ENCODE results near the gene PYCARD. TPM values are rescaled to one million over a fixed set of nuclear protein-coding genes. Genes with fewer than 3 reads are reported as not detected.
A peak's percentile ranks its signal among the peaks of the same experiment; 100 is the strongest.

The PYCARD gene
- total and polyA plus RNA-seq, 9 of the 15 experiments (the other 6 are each of a cell fraction or from before 2014, with no cell fraction given), result 1.3 to 28.4 (median 6.0) TPM

- TF ChIP-seq JUN (IDR thresholded peaks at IDR 0.05; ENCODE audit: borderline replicate concordance, low read depth, low read length) (no peak), JUN (CRISPR knock-in tag; IDR thresholded peaks at IDR 0.05; ENCODE audit: borderline replicate concordance) (no peak), ZC3H11A (IDR thresholded peaks at IDR 0.05; ENCODE audit: low read depth, low read length) (no peak), ZNF124 (CRISPR knock-in tag; IDR thresholded peaks at IDR 0.05) (no peak), MBD2 (IDR thresholded peaks at IDR 0.05; ENCODE audit: borderline replicate concordance, low read depth) (no peak), FOXK1 (CRISPR knock-in tag; IDR thresholded peaks at IDR 0.05; ENCODE audit: borderline replicate concordance) (peak; percentile 82; the same call in 1 of the 2 replicates), ZNF75A (CRISPR knock-in tag; IDR thresholded peaks at IDR 0.05) (no peak), YY1 (IDR thresholded peaks at IDR 0.05; ENCODE audit: borderline replicate concordance in 1 of 3, control insufficient read depth in 1 of 3, extremely low read depth in 1 of 3, insufficient read depth in 3 of 3, insufficient read length in 1 of 3, insufficient replicate concordance in 2 of 3, low read depth in 1 of 3, low read length in 2 of 3) (no peak), HMGXB4 (CRISPR knock-in tag; IDR thresholded peaks at IDR 0.05) (peak; percentile 43; the same call in 1 of the 2 replicates), CHD1 (IDR thresholded peaks at IDR 0.05; ENCODE audit: low read length) (no peak), ZNF644 (tag; IDR thresholded peaks at IDR 0.05; ENCODE audit: low read depth) (no peak), SUPT5H (IDR thresholded peaks at IDR 0.05) (peak; percentile 50), RAD51 (IDR thresholded peaks at IDR 0.05; ENCODE audit: borderline replicate concordance, low read depth) (no peak), KAT7 (CRISPR knock-in tag; IDR thresholded peaks at IDR 0.05; ENCODE audit: borderline replicate concordance) (0 out of 2 replicates have a peak, but pooled peaks have one; percentile 35), WHSC1 (IDR thresholded peaks at IDR 0.05; ENCODE audit: low read length) (no peak), HDAC3 (IDR thresholded peaks at IDR 0.05; ENCODE audit: borderline replicate concordance, partially characterized antibody) (no peak), TCF7L2 (IDR thresholded peaks at IDR 0.05; ENCODE audit: low read depth, low read length) (no peak), KAT8 (IDR thresholded peaks at IDR 0.05; ENCODE audit: low read depth) (no peak), CREB3L1 (IDR thresholded peaks at IDR 0.05; ENCODE audit: borderline replicate concordance, low read depth) (no peak), ZC3H8 (IDR thresholded peaks at IDR 0.05) (no peak), POLR2A (conservative IDR thresholded peaks at IDR 0.05) (peak; percentile 52; the same call in 1 of the 2 replicates), ZNF431 (CRISPR knock-in tag; IDR thresholded peaks at IDR 0.05) (no peak), POU5F1 (IDR thresholded peaks at IDR 0.05; ENCODE audit: borderline replicate concordance, low read depth, low read length, partially characterized antibody) (no peak), HMG20A (CRISPR knock-in tag; conservative IDR thresholded peaks at IDR 0.05) (no peak)
These were observed 15.4 kb downstream of the PYCARD start (continued) for GRCh38 chr16:31186930-31187807.

Measured in K562 (cell line).